ENCODE measurements around the gene TBL1XR1.
"Not testable (repeated sequence)": the region's sequence is repeated elsewhere in the genome, so short reads cannot be mapped to it uniquely, and the experiment has no call there.

Gene TBL1XR1

DNA sequence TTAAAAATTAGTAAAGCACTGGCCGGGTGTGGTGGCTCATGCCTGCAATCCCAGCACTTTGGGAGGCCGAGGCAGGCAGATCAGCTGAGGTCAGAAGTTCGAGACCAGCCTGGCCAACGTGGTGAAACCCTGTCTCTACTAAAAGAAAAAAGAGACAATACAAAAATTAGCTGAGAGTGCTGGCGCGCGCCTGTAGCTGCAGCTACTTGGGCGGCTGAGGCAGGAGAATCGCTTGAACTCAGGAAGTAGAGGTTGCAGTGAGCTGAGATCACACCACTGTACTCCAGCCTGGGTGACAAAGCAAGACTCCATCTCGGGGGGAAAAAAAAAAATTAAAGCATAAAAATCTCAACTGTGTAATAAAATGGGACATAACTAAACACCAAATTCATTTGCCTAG, 58.1 kb downstream of the TBL1XR1 start:
- not testable (repeated sequence) for DNase-seq

GRCh38 chr3:177137774-177138705, 59.2 kb downstream of the TBL1XR1 start:
- no peak for DNase-seq

DNA sequence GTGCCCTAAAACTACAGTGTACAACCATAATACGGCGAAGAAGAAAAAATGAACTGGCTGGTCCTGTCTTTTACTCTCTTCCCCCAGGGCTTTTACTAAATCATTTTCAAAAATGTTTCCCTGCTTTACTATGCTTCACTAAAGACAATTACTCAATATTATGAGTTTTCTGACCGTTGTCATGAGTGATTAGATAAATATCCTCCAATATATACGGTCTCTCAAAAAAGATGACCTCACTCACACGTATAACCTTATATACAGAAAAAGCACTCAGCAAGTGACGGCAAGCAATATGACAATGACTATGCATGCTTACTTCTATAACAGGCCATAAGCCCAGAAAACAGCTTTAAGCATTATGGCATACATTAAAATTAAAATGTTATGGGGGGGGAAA, 60.5 kb downstream of the TBL1XR1 start:
- DNase-seq = no peak

- DNase-seq = no peak
These were observed 61.3 kb downstream of the TBL1XR1 start for GRCh38 chr3:177135841-177136492.

DNA sequence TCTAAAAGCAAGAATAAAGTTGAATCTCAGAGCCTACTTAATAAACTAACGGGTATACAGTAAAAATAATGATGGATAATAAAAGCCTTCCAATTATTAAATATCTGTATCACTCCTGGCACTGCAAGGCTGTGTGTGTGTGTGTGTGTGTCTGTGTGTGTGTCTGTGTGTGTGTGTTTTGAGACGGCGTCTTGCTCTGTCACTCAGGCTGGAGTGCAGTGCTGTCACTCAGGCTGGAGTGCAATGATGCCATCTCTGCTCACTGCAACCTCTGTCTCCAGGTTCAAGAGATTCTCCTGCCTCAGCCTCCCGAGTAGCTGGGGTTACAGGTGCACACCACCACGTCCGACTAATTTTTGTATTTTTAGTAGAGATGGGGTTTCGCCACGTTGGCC, 62.5 kb downstream of the TBL1XR1 start:
- no peak for DNase-seq

DNA sequence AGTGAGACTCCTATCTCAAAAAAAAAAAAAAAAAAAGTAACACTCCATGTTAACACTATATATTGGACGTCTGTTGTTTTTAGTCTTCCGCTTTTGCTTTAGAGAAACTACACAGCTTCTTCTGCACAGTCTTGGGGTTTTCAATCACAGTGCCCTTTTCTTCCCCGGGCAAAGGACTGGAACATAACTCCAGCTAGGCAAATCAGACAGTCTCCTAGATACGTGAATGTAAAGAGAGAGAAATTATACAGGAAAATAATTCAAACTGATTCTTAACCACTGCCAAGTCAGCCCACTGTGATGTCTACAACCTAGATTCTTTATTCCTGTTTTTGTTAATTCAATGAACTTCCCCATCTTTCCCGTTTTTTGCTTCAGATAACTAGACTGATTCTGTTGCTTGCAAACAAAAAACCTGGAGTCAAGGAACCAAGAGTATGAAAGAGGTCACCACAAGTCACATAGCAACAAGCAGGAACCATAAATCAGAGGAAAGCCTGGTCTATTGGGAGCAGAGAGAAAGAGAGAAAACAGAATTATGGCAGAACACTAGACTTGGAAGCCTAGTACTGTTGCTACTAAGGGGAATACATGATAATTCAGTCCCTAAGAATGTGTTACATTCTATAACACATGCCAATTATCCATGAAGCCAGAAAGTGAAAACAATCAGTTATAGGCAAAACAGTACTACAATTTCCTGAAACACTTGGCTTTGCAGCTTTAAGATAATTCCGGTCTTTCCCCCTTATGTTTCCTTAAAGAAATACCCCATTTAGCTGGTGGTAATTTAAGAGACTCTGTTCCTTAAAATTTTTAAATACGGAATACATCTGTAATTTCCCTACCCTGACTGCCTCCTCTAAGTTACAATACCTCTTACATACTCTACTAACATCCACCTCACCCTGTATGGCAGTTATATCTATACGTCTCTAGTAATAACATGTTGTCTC, 63.1 kb downstream of the TBL1XR1 start:
- DNase-seq = no peak

DNA sequence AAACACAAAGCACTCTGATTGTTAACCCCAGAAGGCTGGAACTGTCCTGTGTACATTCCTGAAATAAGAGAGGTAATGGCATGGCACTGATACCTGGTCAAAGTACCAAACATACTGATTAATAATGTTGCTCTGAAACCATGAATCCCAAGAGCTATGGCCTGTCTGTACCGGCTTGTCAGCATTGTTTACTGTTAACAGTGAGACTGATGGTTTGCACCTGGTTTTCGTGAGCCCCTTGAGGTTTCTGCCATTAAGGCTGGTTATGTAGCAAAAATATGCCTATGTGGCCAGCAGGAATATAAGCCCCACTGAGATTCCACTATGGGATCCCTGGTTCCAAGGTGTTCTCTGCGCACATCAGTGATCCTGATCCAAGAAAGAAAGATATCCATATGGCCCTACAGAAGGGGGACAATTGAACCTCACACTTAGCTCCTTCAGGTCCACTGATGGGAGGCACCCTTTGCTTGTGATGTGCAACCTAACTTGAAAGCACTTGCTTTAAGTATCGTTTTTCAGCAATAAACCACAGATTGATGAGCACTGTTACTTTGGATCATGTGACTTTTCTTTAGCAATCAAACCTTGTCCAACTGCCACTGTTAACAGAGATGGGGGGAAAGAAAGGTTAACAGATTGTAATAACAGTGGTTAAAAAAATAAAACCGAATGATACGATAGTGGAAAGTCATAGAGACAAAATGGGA, 65.2 kb downstream of the TBL1XR1 start:
- DNase-seq = no peak

DNA sequence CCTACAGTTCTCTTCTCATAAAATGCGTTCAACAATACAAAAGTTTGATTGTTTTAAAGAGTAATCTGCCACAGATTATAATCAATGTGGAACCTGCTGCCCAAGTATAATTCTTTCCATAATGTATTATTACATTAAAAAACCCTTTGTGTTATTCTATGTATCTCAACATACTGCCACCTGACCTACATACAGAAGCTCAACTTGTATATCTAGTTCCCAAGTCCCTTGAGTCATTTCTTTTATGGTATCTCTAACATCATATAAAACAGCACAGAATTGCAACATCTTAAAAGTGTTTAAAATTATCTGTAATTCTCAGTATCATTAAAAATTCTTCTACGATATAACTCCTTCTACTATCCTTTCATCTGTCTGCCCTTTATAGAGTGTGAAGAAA, 70.3 kb downstream of the TBL1XR1 start:
- DNase-seq = no peak

DNA sequence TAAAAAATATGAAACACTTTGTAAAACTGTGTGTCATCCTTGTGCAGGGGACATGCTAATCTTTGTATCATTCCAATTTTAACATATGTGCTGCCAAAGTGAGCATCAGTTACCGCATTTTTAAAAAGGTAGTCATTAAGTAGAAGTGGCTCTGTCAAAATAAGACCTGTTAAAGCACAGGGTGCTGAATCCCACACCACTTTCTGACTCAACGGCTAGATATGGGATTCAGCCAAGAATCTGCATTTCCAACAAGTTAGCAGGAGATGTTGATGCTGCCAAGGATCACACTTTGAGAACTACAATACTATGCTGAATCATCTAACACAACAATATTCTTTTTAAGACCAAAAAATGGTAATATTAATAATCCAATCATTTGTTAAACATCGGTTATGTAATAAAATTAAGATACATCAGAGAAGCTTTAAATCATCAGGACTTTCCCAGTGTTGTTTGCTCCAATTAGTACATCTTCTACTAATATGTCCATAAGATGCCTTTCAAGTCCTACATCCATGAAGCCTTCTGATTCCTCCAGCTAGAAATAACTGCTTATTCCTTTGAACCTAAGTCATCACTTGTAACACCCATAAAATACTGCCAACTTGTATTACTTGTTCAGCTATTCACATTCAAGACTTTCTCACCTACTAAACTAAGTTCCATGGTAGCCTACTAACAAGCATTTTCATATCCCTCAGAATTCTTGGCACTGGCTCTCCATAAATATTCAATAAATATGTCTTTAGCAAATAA, 71.1 kb downstream of the TBL1XR1 start:
- no peak for DNase-seq

- no peak for DNase-seq
These were observed 72.4 kb downstream of the TBL1XR1 start for GRCh38 chr3:177124882-177125281.

DNA sequence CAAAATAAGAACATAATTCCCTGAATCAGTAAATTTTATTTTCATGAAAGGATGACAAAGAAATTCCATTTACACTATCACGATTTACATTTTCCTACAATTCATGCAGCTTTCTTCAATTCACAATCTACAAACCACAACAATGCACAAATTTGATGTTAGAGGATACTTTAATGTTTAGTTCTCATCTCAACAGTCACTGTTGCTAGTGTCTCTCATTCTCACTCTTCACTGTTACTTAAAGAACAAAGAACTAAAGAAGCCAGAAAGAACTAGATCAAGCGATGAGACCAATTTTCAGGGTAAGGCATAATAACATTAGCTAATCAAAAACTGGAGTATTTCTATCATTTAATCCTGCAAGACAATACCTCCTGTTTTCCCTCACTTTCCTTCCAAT, 73.5 kb downstream of the TBL1XR1 start:
- no peak for DNase-seq

GRCh38 chr3:177122183-177122856, 75.0 kb downstream of the TBL1XR1 start:
- no peak for DNase-seq

DNA sequence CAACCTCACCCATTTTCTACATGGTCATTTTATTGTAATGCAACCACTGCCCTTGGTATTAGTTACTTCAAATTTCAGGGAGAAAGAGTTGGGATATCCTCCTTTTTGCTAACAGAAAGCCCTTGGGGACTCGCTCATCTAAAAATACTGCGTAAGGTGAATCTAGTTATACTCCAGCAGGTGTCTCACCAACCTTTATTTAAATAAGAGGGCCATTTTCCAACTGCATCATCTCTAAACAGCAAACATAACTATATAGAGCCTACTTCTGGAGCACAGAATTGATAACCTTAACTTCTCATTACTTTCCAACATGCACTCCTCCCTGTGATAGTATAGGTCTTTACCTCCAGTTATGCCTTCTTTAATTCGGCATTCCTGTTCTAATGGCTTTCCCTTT, 77.5 kb downstream of the TBL1XR1 start:
- no peak for DNase-seq

DNA sequence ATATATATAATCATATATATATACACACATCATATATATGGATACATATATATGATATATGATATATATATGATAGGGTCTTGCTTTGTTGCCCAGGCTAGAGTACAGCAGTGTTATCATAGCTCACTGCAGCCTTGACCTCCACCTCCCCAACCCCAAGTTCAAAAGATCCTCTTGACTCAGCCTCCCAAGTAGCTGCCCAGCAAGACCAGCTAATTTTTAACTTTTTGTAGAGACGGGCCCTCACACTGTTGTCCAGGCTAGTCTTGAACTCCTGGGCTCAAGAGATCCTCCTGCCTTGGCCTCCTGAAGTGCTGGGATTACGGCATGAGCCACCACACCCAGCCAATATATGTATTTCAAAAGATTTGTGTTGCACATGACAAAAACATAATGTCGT, 83.0 kb downstream of the TBL1XR1 start:
- DNase-seq = no peak

DNA sequence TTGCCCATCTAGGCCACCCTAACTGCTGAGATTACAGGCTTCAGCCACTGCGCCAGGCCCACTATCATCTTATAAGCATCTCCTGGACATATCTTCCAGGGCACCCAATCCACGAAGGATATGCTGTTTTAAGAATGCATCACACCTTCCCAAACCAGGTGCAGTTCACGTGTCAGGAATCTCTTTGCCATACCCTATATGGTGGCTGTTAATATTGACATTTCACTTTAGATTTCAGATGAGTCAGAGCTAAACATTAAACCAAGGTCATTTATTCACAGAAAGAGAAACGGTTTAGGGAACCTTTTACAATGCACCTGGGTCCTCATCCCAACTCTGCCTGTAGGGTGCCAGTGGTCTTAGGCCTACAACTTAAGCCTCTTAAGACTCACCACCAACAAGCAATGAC, 85.7 kb downstream of the TBL1XR1 start:
- DNase-seq = no peak

DNA sequence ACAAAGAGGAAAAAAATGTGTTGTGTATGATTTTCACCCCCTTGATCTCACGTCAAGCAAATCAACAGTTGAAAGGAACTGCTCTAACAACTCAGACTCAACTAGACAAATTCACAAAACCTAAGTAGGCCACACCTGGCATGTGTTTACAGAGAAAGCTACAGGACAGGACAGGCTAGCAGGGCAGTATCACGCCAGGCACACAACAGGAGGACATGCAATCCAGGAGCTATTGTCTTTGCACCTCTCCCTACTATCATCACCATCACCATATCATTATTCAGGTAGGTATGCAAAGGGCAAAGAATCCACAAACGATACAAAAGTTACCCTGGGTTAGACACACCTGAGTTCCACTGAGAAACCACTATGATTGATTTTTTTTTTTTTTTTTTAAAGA, 86.4 kb downstream of the TBL1XR1 start:
- DNase-seq = no peak

- no peak for DNase-seq
These were observed 86.9 kb downstream of the TBL1XR1 start for GRCh38 chr3:177110386-177110785.

- DNase-seq = no peak
These were observed 87.5 kb downstream of the TBL1XR1 start for GRCh38 chr3:177109688-177110330.

DNA sequence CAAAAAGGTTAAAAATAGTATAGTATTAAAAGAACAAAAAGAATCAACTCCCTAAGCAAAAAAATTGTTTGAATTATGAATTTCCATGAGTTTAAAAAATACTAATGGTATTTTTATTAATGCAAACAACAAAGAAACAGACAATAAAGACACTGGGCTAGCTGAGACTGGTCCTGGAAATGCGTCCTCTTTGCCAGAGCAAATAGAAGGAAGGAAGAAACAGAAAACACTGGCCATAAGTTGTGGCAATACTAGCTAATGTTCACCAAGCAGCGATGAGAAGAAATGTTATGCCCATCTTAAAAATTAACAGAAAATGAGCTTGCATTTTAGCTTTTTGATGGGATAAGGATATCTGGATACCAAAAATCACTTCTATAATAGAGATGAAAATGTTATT, 88.6 kb downstream of the TBL1XR1 start:
- DNase-seq = no peak

DNA sequence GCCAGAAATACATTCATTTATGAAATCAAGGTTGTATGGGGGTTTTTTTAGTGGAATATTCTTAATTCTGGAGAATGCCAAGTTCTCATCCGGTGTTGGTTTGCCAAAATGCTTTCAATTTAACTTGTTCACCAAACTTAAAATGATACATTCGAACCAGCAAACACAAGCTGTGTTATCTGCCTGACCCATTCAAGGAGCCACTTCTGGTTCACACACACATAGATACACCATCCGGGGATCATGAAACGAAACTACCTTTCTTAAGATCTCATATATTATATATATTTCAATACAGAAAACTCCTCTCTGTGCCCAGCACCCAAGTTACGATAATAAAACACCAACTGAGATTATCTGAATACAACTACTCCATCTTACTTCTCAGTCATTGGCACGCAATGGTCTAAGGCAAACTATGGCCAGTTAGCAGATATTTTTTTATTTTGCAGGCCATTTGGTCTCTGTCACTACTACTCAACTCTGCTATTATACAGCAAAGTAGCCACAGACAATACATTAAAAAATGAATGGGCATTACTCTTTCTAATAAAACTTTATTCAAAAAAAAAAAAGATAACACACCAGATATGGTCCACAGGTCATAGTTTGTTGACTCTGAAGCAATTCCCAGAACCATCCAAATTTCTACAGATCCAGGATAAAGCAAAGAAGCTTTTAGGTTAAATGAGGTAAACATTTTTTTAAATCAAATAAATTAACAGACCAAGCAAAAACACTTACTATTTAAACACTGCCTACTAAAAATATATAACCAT, 89.6 kb downstream of the TBL1XR1 start:
- DNase-seq = no peak

All from left hindlimb (tissue), 1 donor.